ENCODE data around the gene FITM1. TPM values are rescaled to one million over a fixed set of nuclear protein-coding genes. Genes with fewer than 3 reads are reported as not detected.

FITM1 gene
- total and polyA plus RNA-seq, 2 experiments from 2014 or later = 0.53 TPM; not detected in 1

DNA sequence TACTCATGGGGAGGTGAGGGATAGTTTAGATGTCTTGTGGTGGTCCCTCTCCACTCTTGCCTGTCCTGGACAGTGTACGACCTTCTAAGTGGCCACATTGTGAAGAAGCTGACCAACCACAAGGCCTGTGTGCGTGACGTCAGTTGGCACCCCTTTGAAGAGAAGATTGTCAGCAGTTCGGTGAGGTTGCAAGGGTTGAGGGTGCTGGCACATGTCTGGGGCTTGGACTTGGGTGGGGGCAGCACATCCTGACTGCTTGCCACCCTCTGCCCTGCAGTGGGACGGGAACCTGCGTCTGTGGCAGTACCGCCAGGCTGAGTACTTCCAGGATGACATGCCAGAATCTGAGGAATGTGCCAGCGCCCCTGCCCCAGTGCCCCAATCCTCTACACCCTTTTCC, 7.6 kb upstream of the FITM1 start (continued):
- TF ChIP-seq, protein P1, sequence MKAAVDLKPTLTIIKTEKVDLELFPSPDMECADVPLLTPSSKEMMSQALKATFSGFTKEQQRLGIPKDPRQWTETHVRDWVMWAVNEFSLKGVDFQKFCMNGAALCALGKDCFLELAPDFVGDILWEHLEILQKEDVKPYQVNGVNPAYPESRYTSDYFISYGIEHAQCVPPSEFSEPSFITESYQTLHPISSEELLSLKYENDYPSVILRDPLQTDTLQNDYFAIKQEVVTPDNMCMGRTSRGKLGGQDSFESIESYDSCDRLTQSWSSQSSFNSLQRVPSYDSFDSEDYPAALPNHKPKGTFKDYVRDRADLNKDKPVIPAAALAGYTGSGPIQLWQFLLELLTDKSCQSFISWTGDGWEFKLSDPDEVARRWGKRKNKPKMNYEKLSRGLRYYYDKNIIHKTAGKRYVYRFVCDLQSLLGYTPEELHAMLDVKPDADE (IDR thresholded peaks at IDR 0.05) = no peak
- no peak for TF ChIP-seq ZNF114 (CRISPR knock-in tag; IDR thresholded peaks at IDR 0.05)

DNA sequence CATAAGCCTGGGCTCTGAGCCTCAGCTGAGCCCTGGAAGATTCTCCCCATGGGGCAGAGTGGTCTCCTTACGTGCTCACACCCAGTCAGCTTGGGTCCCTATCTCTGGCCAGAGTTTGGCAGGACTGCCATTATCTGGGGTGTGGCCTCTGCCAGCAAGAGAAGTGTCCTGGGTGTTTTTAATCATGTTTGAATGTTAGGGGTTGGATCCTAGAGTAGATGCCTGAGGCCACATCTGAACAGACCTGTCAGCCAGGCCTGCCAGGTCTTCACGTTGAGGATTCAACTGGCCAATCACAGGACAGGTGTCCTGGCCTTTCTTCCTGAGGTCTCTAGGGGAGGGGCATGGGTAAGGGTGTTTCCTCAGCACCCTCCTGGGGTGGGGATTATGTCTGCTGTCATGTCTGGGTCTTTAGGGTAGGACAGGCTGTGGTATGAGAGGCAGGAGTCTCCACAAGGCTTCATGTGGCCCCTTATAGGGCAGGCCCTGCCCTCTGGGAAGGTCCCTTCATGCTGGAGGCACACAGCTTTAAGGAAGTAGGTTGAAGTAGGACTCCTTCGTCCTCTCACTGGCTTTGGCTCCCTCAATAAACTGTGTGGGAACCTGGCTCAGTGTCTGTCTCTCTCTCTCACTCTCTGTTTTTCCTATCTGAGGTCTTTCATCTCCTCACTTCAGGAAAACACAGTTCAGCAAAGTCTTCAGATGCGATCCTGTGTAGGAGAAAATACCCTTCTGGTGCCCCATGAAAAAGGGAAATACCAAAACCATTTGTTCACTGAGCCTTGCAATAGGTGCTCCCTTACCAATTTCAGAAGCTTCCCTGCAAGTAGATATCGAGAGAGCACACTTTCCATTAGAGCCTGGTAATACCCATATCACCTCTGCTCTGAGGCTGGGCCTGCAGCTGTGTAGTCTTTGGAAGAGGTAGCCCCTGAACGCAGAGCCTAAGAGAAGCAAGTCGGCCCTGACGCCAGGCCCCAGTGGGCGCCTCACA, 6.7 kb upstream of the FITM1 start:
- no peaks in the 10 kb centered on the region for H3F3A ChIP-seq (replicated peaks; ENCODE audit: low read depth)
- TF ChIP-seq NANOG (IDR thresholded peaks at IDR 0.05; ENCODE audit: borderline replicate concordance) (no peak), STAT1 (IDR thresholded peaks at IDR 0.05; ENCODE audit: unreplicated experiment) (no peak), ZNF331 (CRISPR knock-in tag; IDR thresholded peaks at IDR 0.05; ENCODE audit: low read depth) (no peak)
- no peaks in the 10 kb centered on the region for H3K4me1 ChIP-seq (ENCODE audit: insufficient read depth)
- no peak overlapping the region for H3K4me3 ChIP-seq
- H3K4me1 Mint-ChIP-seq = no peaks in the 10 kb centered on the region
- H3K4me2 ChIP-seq = no peak overlapping the region
- H3K36me3 Mint-ChIP-seq (ENCODE audit: low read depth) = peaks cover 41% of the 10 kb centered on the region
- H3K27ac Mint-ChIP-seq = no peak overlapping the region
- H3K4me3 Mint-ChIP-seq = no peak overlapping the region
- ATAC-seq = peak; percentile 44
- H4K20me1 ChIP-seq (replicated peaks; ENCODE audit: insufficient read depth) = no peaks in the 10 kb centered on the region; the same call in 1 of the 2 replicates
- no peaks in the 10 kb centered on the region for H3K27me3 Mint-ChIP-seq (ENCODE audit: insufficient read depth, low read depth, poor library complexity)
- H3K9me3 Mint-ChIP-seq = no peaks in the 10 kb centered on the region
- no peaks in the 10 kb centered on the region for H3K9me2 ChIP-seq (ENCODE audit: insufficient read depth)
- H2AFZ ChIP-seq = no peak overlapping the region
- no peak overlapping the region for H3K27ac ChIP-seq (ENCODE audit: low read depth)
- H3K27me3 ChIP-seq (ENCODE audit: insufficient read depth) = no peaks in the 10 kb centered on the region
- no peak for DNase-seq (ENCODE audit: low spot score)
- no peaks in the 10 kb centered on the region for H3K79me2 ChIP-seq (replicated peaks; ENCODE audit: insufficient read depth)
- peaks cover 13% of the 10 kb centered on the region; the same call in 1 of the 2 replicates for H3K36me3 ChIP-seq (ENCODE audit: insufficient read depth)

DNA sequence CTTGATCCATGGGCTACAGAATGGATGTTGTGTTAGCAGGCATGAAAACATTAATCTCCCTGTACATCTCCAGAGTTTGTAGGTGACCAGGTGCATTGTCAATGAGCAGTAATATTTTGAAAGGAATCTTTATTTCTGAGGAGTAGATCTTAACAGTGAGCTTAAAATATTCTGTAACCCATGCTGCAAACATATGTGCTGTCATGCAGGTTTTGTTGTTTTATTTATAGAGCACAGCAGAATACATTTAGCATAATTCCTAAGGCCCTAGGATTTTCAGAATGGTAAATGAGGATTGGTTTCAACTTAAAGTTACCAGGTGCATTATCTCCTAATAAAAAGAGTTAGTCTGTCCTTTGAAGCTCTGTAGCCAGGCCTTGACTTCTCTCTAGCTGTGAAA, 3.5 kb upstream of the FITM1 start:
- H3K36me3 Mint-ChIP-seq (ENCODE audit: low read depth) = peaks cover 16% of the 10 kb centered on the region
- Histone ChIP-seq H3K79me2 (replicated peaks; ENCODE audit: insufficient read depth) (no peaks in the 10 kb centered on the region), H3K36me3 (ENCODE audit: insufficient read depth) (0 out of 2 replicates have a peak, but pooled peaks cover 3% of the 10 kb centered on the region), H2AFZ (no peak overlapping the region), H3K27ac (ENCODE audit: low read depth) (no peak overlapping the region), H3K4me2 (no peak overlapping the region), H4K20me1 (replicated peaks; ENCODE audit: insufficient read depth) (no peaks in the 10 kb centered on the region; the same call in 1 of the 2 replicates), H3K9me2 (ENCODE audit: insufficient read depth) (no peaks in the 10 kb centered on the region), H3K4me3 (no peak overlapping the region), H3F3A (replicated peaks; ENCODE audit: low read depth) (peaks cover 7% of the 10 kb centered on the region; the same call in 1 of the 2 replicates), H3K27me3 (ENCODE audit: insufficient read depth) (no peaks in the 10 kb centered on the region), H3K4me1 (ENCODE audit: insufficient read depth) (0 out of 2 replicates have a peak, but pooled peaks cover 4% of the 10 kb centered on the region)
- H3K4me3 Mint-ChIP-seq = no peak overlapping the region
- DNase-seq (ENCODE audit: low spot score) (no peak), ATAC-seq (no peak)
- no peak overlapping the region for H3K27ac Mint-ChIP-seq
- H3K9me3 Mint-ChIP-seq = no peaks in the 10 kb centered on the region
- peaks cover 4% of the 10 kb centered on the region for H3K4me1 Mint-ChIP-seq
- peaks cover 5% of the 10 kb centered on the region for H3K27me3 Mint-ChIP-seq (ENCODE audit: insufficient read depth, low read depth, poor library complexity)
- TF ChIP-seq STAT1 (IDR thresholded peaks at IDR 0.05; ENCODE audit: unreplicated experiment) = no peak
- TF ChIP-seq, protein P2, sequence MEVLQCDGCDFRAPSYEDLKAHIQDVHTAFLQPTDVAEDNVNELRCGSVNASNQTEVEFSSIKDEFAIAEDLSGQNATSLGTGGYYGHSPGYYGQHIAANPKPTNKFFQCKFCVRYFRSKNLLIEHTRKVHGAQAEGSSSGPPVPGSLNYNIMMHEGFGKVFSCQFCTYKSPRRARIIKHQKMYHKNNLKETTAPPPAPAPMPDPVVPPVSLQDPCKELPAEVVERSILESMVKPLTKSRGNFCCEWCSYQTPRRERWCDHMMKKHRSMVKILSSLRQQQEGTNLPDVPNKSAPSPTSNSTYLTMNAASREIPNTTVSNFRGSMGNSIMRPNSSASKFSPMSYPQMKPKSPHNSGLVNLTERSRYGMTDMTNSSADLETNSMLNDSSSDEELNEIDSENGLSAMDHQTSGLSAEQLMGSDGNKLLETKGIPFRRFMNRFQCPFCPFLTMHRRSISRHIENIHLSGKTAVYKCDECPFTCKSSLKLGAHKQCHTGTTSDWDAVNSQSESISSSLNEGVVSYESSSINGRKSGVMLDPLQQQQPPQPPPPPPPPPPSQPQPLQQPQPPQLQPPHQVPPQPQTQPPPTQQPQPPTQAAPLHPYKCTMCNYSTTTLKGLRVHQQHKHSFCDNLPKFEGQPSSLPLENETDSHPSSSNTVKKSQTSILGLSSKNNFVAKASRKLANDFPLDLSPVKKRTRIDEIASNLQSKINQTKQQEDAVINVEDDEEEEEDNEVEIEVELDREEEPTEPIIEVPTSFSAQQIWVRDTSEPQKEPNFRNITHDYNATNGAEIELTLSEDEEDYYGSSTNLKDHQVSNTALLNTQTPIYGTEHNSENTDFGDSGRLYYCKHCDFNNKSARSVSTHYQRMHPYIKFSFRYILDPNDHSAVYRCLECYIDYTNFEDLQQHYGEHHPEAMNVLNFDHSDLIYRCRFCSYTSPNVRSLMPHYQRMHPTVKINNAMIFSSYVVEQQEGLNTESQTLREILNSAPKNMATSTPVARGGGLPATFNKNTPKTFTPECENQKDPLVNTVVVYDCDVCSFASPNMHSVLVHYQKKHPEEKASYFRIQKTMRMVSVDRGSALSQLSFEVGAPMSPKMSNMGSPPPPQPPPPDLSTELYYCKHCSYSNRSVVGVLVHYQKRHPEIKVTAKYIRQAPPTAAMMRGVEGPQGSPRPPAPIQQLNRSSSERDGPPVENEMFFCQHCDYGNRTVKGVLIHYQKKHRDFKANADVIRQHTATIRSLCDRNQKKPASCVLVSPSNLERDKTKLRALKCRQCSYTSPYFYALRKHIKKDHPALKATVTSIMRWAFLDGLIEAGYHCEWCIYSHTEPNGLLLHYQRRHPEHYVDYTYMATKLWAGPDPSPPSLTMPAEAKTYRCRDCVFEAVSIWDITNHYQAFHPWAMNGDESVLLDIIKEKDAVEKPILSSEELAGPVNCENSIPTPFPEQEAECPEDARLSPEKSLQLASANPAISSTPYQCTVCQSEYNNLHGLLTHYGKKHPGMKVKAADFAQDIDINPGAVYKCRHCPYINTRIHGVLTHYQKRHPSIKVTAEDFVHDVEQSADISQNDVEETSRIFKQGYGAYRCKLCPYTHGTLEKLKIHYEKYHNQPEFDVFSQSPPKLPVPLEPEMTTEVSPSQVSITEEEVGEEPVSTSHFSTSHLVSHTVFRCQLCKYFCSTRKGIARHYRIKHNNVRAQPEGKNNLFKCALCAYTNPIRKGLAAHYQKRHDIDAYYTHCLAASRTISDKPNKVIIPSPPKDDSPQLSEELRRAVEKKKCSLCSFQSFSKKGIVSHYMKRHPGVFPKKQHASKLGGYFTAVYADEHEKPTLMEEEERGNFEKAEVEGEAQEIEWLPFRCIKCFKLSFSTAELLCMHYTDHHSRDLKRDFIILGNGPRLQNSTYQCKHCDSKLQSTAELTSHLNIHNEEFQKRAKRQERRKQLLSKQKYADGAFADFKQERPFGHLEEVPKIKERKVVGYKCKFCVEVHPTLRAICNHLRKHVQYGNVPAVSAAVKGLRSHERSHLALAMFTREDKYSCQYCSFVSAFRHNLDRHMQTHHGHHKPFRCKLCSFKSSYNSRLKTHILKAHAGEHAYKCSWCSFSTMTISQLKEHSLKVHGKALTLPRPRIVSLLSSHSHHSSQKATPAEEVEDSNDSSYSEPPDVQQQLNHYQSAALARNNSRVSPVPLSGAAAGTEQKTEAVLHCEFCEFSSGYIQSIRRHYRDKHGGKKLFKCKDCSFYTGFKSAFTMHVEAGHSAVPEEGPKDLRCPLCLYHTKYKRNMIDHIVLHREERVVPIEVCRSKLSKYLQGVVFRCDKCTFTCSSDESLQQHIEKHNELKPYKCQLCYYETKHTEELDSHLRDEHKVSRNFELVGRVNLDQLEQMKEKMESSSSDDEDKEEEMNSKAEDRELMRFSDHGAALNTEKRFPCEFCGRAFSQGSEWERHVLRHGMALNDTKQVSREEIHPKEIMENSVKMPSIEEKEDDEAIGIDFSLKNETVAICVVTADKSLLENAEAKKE (CRISPR knock-in tag; IDR thresholded peaks at IDR 0.05) = no peak
- TF ChIP-seq EZH2phosphoT487 (IDR thresholded peaks at IDR 0.05; ENCODE audit: unreplicated experiment) = no peak
- TF ChIP-seq, protein P3, sequence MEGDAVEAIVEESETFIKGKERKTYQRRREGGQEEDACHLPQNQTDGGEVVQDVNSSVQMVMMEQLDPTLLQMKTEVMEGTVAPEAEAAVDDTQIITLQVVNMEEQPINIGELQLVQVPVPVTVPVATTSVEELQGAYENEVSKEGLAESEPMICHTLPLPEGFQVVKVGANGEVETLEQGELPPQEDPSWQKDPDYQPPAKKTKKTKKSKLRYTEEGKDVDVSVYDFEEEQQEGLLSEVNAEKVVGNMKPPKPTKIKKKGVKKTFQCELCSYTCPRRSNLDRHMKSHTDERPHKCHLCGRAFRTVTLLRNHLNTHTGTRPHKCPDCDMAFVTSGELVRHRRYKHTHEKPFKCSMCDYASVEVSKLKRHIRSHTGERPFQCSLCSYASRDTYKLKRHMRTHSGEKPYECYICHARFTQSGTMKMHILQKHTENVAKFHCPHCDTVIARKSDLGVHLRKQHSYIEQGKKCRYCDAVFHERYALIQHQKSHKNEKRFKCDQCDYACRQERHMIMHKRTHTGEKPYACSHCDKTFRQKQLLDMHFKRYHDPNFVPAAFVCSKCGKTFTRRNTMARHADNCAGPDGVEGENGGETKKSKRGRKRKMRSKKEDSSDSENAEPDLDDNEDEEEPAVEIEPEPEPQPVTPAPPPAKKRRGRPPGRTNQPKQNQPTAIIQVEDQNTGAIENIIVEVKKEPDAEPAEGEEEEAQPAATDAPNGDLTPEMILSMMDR (conservative IDR thresholded peaks at IDR 0.05; ENCODE audit: low read depth in 2 of 2) = no peak
- TF ChIP-seq CREB1 (CRISPR knock-in tag; IDR thresholded peaks at IDR 0.05; ENCODE audit: low read depth) = no peak
